KOPT-K1 (cell line): Measurements from ENCODE around the gene BTBD16.

Experiments
- H3K27ac ChIP-seq: fragments of 200-600 bp; sonication (generic); 2 replicates; pipeline ENCODE4 v1.5.1; 2016; ENCODE audit warnings: antibody characterized with exemption, mild to moderate bottlenecking, low read depth, low read length; ENCODE audit not compliant: poor library complexity, severe bottlenecking
- H3K36me3 ChIP-seq: fragments of 200-600 bp; sonication (generic); 2 replicates; pipeline ENCODE4 v1.5.1; 2017; ENCODE audit warnings: antibody characterized with exemption, mild to moderate bottlenecking, low read length, moderate library complexity; ENCODE audit not compliant: insufficient read depth
- H3K9me3 ChIP-seq: fragments of 200-600 bp; sonication (generic); 2 replicates; pipeline ENCODE4 v1.5.1; 2017; ENCODE audit warnings: antibody characterized with exemption, low read length, mild to moderate bottlenecking; ENCODE audit not compliant: insufficient read depth, poor library complexity, severe bottlenecking

BTBD16 gene

GRCh38 chr10:122343135-122343800 is 72.2 kb downstream of the BTBD16 start:
- no peaks in the 10 kb centered on the region for H3K36me3 ChIP-seq
- H3K27ac ChIP-seq = no peak overlapping the region
- no peaks in the 10 kb centered on the region for H3K9me3 ChIP-seq

- Histone ChIP-seq H3K27ac (no peak overlapping the region), H3K9me3 (no peaks in the 10 kb centered on the region), H3K36me3 (no peaks in the 10 kb centered on the region)
Observed at GRCh38 chr10:122343936-122344335, 72.8 kb downstream of the BTBD16 start.

GRCh38 chr10:122344741-122345258 is 73.7 kb downstream of the BTBD16 start:
- Histone ChIP-seq H3K36me3 (no peaks in the 10 kb centered on the region), H3K9me3 (no peaks in the 10 kb centered on the region), H3K27ac (no peak overlapping the region)

- no peaks in the 10 kb centered on the region for H3K9me3 ChIP-seq
- H3K27ac ChIP-seq = no peak overlapping the region
- no peaks in the 10 kb centered on the region for H3K36me3 ChIP-seq
Observed at GRCh38 chr10:122346326-122346950, 75.3 kb downstream of the BTBD16 start.

- H3K36me3 ChIP-seq = no peaks in the 10 kb centered on the region
- H3K27ac ChIP-seq = no peak overlapping the region
- no peaks in the 10 kb centered on the region for H3K9me3 ChIP-seq
Observed at GRCh38 chr10:122347170-122347841, 76.2 kb downstream of the BTBD16 start.

DNA sequence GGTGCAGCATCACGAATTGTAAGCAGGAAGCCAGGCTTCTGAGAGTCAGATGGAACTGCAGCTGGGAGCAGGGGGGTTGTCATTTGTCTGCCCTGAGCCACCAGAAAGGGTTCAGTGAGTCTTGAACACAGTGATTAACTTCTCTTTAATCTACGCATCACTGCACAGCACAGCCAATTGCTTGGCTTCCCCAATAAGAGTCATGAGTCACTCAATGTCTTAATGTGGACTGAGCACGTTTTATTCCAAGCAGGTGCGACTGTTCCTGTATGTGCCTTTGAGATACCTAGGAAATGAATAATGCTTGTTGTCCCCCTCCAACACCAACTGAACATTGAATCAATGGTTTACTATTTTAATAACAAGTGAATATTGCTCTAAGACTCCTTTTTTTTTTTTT is 77.4 kb downstream of the BTBD16 start:
- H3K9me3 ChIP-seq = no peaks in the 10 kb centered on the region
- H3K27ac ChIP-seq = no peak overlapping the region
- H3K36me3 ChIP-seq = no peaks in the 10 kb centered on the region

DNA sequence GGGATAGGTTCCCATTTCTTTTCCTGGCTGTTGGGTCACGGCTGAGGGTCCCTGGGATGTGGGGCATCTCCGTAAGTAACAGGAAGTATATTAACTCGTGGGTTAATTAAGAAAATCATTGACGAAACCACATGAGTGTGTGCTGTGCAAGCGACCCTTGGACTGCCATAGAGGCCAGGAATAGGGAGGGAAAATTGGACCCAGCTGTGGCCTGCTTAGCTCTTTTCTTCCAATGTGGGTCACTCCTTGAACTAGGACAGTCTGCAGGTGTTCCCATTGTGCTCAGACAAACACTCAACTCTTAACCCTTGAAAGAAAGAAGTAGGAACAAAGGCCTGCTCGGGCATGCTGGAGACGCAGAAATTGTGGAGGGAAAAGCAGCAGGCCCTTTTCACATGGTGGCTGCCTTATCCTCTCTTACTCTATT is 77.9 kb downstream of the BTBD16 start:
- no peaks in the 10 kb centered on the region for H3K36me3 ChIP-seq
- no peak overlapping the region for H3K27ac ChIP-seq
- H3K9me3 ChIP-seq = no peaks in the 10 kb centered on the region

GRCh38 chr10:122349758-122350369 is 78.8 kb downstream of the BTBD16 start:
- Histone ChIP-seq H3K9me3 (no peaks in the 10 kb centered on the region), H3K27ac (no peak overlapping the region), H3K36me3 (no peaks in the 10 kb centered on the region)

DNA sequence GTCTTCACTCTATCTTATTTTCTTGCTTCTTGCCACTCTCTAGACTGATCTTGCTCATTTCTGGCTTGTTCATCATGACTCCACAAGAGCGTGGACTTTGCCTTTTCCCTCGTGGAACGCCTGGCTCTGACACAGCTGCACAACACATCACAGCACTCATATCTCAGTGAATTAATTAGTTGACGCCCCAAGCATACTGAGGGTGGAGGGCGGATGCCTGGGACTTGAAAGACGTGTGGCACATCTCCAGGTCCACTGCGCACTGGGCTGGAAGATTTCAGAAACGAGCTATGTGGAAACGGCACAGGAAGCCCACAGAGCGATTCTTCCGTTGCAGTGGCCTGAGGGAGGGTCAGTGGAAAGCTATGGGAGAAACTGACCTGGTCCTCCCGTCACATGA is 79.8 kb downstream of the BTBD16 start:
- H3K9me3 ChIP-seq = no peaks in the 10 kb centered on the region
- no peaks in the 10 kb centered on the region for H3K36me3 ChIP-seq
- no peak overlapping the region for H3K27ac ChIP-seq

GRCh38 chr10:122352817-122353525 is 81.9 kb downstream of the BTBD16 start:
- H3K36me3 ChIP-seq = no peaks in the 10 kb centered on the region
- no peak overlapping the region for H3K27ac ChIP-seq
- peaks cover 2% of the 10 kb centered on the region for H3K9me3 ChIP-seq

DNA sequence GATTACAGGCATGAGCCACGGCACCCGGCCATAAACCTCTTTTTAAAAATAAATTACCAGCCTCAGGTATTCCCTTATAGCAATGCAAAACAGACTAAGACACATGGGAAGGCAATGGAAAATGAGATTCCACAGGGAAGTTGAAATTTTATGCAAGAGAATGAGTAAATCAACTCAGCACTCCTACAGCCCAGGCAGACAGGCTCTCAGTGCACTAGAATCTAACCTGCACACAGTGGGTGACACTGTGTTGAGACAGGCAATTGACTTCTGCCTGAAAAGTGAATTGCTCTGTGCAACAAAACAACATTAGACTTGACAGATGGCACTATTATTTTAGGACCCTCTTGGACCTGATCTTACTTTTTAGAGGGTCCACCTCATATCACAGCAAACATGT is 83.3 kb downstream of the BTBD16 start:
- H3K9me3 ChIP-seq = peaks cover 4% of the 10 kb centered on the region
- H3K27ac ChIP-seq = no peak overlapping the region

GRCh38 chr10:122357685-122358084 is 86.6 kb downstream of the BTBD16 start:
- Histone ChIP-seq H3K27ac (no peak overlapping the region), H3K36me3 (no peaks in the 10 kb centered on the region), H3K9me3 (peaks cover 4% of the 10 kb centered on the region)

More for the DNA sequence above, 83.3 kb downstream of the BTBD16 start:
- no peaks in the 10 kb centered on the region for H3K36me3 ChIP-seq

- no peak overlapping the region for H3K27ac ChIP-seq
- no peaks in the 10 kb centered on the region for H3K36me3 ChIP-seq
- peaks cover 4% of the 10 kb centered on the region for H3K9me3 ChIP-seq
Observed at GRCh38 chr10:122359621-122360020, 88.5 kb downstream of the BTBD16 start.

GRCh38 chr10:122361046-122361445 is 90.0 kb downstream of the BTBD16 start:
- no peak overlapping the region for H3K27ac ChIP-seq
- H3K36me3 ChIP-seq = no peaks in the 10 kb centered on the region
- peaks cover 4% of the 10 kb centered on the region for H3K9me3 ChIP-seq
